Fibroblast of skin of back (primary cell): ENCODE data around the gene RASGRP4.
"Not testable (repeated sequence)": the region's sequence is repeated elsewhere in the genome, so short reads cannot be mapped to it uniquely, and the experiment has no call there.

Experiments used
- DNase-seq: peaks from one replicate; pipeline ENCODE4 v3.0.0-alpha.2; 2013

Gene RASGRP4

DNA sequence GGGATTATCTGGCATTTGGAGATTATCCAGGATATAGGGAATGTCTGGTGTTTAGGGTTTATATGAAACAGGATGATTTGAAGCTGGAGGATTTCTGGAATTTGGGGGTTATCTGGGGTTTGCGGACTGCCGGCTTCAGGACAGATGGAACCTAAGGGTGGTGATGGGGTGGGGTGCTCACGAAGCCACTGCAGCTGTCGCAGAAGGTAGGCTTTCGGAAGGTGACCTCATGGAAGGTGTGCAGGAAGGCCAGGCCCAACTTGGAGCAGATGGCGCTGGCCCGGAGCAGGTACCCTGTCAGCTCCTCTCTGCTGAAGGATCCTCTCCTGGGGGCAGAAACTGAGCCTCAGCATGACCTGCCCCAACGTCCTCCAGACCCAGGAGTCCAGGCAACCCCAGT, 13.5 kb downstream of the RASGRP4 start:
- no peak for DNase-seq

DNA sequence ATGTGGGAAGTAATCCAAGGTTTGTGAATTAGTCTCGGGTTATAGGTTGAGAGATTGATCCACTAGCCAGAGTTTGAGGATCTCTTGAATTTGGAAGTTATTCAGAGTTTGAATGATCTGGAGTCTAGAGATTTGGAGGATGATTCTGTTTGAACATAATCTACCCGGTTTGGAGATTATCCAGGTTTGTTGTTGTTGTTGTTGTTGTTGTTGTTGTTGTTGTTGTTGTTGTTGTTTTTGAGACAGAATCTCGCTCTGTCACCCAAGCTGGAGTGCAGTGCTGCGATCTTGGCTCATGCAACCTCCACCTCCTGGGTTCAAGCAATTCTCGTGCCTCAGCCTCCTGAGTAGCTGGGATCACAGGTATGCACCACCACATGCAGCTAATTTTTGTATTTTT, 14.1 kb downstream of the RASGRP4 start:
- not testable (repeated sequence) for DNase-seq

- DNase-seq, result no peak
These were observed 14.8 kb downstream of the RASGRP4 start for GRCh38 chr19:38411041-38411712.

GRCh38 chr19:38410407-38410806, 15.6 kb downstream of the RASGRP4 start:
- not testable (repeated sequence) for DNase-seq

DNA sequence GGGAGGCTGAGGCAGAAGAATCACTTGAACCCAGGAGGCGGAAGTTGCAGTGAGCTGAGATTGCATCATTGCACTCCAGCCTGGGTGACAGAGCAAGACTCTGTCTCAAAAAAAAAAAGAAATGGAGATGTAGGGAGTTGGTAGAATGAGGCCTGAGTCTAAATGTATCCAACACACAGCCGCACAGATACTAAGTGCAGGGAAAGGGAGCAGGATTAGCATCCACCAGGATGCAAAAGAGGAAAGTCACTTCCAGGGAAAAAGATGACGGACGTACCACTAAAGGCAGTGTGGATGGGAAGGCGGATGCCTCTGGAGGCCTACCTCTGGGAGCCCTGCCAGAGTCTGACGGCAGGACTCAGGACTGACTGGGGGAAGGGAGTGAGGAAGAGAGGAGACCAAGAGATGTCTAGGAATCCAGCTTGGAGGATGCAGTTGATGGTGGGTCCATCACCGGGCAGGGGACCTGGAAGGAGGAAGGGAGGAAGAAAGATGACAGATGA, 16.3 kb downstream of the RASGRP4 start:
- peak; percentile 46 for DNase-seq

- DNase-seq, result no peak
These were observed 20.7 kb downstream of the RASGRP4 start for GRCh38 chr19:38405276-38405675.

GRCh38 chr19:38404858-38405257, 21.2 kb downstream of the RASGRP4 start:
- DNase-seq, result no peak

GRCh38 chr19:38402967-38403674, 22.9 kb downstream of the RASGRP4 start, which contains the start of gene FAM98C:
Gene FAM98C, plus strand, starts transcription at chr19:38403093. Its CDS starts 61 bp downstream, at chr19:38403154.
- peak; percentile 95 for DNase-seq

DNA sequence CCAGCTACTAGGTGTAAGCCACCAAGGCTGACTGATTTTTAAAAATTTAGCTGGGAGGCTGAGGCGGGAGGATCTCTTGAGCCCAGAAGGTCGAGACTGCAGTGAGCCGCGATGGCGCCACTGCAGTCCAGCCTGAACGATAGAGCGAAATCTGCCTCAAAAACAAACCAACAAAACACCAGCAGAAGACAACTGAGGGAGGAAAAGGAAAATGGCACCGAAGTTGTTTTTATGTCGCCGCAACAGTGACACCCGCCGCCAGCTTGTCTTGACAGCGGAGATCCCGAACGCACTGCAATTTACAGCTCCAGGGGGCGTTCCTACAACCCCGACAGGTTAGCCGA, 23.4 kb downstream of the RASGRP4 start:
- DNase-seq, result no peak

GRCh38 chr19:38401148-38401547, 24.9 kb downstream of the RASGRP4 start:
- peak; percentile 49 for DNase-seq

DNA sequence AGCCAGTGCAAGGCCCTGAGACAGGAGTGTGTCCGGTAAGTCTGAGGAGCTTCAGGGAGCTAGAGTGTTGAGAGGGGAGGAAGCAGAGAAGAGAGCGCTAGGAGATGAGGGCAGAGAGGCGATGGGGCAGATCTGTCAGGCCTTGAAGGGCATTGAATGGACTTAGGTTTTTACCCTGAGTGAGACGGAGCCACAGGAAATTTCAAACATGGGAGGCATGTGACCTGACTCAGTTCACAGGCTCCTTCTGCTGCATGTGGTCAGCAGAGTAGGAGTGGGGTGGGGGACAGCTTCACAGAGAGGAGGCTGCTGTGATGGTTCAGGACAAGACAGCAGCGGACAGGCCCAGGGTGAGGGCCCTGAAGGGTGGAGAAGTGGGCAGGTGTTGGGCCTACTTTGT, 25.7 kb downstream of the RASGRP4 start:
- no peak for DNase-seq

- DNase-seq, result no peak
These were observed 26.5 kb downstream of the RASGRP4 start for GRCh38 chr19:38399537-38399936.

- DNase-seq, result no peak
These were observed 26.9 kb downstream of the RASGRP4 start for GRCh38 chr19:38399081-38399480.

DNA sequence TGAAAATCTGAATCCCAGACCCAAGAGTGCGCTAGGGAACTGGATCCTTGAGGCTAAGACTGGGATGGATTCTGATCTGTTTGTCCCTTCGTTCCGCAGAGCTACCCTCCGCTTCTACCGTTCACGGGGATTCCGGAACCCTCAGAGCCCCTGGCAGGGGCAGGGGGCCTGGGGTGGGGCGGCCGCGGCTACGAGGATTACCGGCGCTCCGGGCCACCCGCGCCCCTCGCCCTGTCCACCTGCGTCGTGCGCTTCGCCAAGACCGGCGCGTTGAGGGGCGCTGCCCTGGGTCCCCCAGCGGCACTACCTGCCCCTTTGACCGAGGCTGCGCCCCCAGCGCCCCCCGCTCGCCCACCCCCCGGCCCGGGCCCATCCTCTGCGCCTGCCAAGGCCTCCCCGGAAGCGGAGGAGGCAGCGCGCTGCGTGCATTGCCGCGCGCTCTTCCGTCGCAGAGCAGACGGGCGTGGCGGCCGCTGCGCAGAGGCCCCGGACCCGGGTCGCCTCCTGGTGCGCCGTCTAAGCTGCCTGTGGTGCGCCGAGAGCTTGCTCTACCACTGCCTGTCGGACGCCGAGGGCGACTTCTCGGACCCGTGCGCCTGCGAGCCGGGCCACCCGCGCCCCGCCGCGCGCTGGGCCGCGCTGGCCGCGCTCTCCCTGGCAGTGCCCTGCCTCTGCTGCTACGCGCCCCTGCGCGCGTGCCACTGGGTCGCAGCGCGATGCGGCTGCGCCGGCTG, 30.5 kb downstream of the RASGRP4 start:
- no peak for DNase-seq

DNA sequence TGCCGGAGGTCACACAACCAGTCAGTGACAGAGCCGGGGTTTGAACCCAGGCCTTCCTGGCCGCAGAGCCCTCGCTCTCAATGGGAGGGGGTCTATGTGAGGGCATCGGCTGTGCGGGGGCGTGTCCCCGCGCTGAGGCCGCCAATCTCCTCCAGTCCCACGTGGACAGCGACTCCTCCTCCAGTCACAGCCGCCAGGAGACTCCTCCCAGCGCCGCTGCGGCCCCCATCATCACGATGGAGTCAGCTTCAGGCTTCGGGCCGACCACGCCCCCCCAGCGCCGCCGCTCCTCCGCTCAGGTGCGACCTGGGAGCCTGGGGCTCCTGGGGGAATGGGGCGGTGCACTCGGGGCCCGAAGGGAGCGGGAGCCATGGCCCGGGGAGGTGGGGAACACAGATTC, 31.5 kb downstream of the RASGRP4 start:
- peak; percentile 43 for DNase-seq

DNA sequence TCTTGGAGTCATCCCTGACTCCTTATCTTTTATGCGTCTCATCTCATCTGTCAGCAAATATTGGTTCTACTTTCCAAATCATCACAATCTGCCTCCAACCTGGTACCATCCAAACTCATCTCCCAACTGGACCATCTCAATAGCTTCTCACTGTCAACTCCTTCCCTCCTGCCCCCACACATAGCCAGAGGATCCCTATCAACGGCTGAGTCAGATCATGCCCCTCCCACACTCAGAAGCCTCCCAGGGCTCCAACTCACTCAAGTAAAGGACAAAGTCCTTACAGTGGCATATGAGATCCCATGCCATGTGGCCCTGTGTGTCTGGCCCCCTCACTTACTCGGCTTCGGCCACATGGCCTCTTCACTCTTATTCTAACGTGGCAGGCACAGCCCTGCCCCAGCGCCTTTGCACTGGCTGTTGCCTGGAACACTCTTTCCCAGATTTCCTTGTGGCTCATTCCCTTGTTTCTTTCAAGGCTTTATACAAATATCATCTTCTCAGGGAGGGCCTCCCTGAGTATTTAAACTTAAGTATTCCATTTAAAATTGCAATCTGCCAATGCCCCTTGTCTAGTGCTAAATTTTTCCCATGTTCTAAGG, 33.2 kb downstream of the RASGRP4 start:
- DNase-seq, result peak; percentile 72

GRCh38 chr19:38391911-38392464, 34.0 kb downstream of the RASGRP4 start:
- no peak for DNase-seq

GRCh38 chr19:38389957-38390924, 35.8 kb downstream of the RASGRP4 start:
- no peak for DNase-seq

DNA sequence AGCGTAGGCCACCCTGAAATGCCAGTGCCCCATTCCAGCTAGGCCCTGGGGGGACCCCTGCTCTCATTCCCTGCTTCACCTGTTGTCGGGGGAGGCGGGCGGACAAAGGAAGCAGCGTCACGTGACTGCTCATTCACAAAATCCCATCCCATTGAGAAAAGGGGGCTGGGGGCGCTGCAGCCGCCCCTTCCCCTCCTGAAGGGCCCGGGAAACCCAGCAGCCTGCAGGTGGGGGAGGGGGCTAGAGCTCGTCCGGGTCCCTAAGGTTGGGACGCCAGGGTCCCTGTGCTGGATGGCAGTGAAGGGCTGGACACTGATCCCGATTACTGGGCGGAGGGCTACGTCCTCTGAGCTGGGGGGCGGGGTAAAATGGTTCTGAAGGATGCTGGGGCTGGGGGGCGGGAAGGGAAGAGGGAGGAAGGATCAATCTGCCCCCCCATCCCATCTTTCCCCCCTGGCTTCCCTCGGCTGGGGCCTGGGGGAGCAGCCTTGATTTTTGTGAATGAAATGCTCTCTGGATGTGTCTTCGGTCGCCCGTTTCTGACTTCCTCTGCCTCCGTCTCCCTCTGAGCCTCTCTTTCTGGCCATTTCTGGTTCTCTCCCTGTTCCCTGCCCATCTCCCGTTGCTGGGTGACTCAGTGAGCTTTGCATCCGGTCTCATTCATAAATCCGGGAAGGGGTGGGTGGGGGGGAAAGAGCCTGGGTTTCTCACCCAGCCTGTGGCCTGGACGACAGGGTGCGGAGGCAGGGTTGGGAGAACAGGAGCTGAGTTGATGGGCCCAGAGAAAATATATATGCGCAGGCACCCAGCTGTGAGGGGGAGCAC, 36.7 kb downstream of the RASGRP4 start:
- DNase-seq, result peak; percentile 91

GRCh38 chr19:38388349-38389100, 37.5 kb downstream of the RASGRP4 start, which contains the start of gene SPRED3:
Gene SPRED3, plus strand, starts transcription at chr19:38388697. Its CDS starts 1,606 bp downstream, at chr19:38390303.
- DNase-seq, result peak; percentile 69
